ENCODE data around the gene RPTOR.

DNA sequence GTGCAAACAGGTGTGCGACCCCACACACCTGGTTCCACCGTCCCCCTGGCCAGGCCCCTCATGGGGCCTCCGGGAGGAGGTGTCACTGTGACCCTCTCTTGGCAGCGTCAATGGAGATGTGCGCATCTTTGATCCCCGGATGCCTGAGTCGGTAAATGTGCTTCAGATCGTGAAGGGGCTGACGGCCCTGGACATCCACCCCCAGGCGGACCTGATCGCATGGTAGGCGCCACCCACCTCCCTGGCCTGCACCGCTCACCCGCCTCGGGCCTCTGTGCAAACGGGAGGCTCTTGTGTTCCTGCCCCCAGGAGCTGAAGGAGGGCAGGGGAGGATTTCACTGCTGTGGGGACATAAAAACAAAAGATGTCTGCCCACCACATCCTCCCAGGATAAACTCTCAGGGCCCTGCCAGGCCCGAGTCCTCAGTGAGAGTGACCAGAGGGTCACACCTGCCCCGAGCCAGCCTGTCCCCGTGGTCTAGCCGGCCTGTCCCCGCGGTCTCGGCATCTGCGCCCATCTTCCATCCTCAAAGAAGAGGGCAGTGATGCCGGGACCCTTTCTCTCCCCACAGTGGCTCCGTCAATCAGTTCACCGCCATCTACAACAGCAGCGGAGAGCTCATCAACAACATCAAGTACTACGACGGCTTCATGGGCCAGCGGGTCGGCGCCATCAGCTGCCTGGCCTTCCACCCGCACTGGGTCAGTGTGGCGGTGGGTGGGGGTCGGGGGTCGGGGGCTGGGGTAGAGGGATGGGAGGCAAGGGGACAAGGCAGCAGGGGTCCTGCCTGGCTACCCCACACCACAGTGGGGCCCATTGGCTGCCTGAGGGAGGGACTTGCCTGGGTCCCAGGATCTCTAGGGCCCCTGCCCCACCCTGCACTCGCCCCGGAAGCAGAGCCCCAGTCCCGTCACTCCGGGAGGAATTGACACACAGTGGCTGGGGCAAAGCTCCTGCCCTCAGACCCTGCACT is 418.0 kb downstream of the RPTOR start:
- TF ChIP-seq POLR2AphosphoS5 (IDR thresholded peaks at IDR 0.05; ENCODE audit: low read depth, low read length) (no peak), POLR2A (IDR thresholded peaks at IDR 0.05; ENCODE audit: low read depth, low read length) (no peak), TAF1 (IDR thresholded peaks at IDR 0.05; ENCODE audit: low read depth, low read length) (no peak), SPI1 (IDR thresholded peaks at IDR 0.05; ENCODE audit: low read depth, low read length) (no peak), POU2F2 (IDR thresholded peaks at IDR 0.05; ENCODE audit: low read depth, low read length) (no peak), PAX5 (IDR thresholded peaks at IDR 0.05; ENCODE audit: insufficient read depth, low read length, severe bottlenecking) (no peak)

All from GM12891 (cell line).